ENCODE data around the gene CNNM4. TPM values are rescaled to one million over a fixed set of nuclear protein-coding genes. Genes with fewer than 3 reads are reported as not detected.

The CNNM4 gene
- total RNA-seq, 1 experiment from 2014 or later: 14.0 TPM

DNA sequence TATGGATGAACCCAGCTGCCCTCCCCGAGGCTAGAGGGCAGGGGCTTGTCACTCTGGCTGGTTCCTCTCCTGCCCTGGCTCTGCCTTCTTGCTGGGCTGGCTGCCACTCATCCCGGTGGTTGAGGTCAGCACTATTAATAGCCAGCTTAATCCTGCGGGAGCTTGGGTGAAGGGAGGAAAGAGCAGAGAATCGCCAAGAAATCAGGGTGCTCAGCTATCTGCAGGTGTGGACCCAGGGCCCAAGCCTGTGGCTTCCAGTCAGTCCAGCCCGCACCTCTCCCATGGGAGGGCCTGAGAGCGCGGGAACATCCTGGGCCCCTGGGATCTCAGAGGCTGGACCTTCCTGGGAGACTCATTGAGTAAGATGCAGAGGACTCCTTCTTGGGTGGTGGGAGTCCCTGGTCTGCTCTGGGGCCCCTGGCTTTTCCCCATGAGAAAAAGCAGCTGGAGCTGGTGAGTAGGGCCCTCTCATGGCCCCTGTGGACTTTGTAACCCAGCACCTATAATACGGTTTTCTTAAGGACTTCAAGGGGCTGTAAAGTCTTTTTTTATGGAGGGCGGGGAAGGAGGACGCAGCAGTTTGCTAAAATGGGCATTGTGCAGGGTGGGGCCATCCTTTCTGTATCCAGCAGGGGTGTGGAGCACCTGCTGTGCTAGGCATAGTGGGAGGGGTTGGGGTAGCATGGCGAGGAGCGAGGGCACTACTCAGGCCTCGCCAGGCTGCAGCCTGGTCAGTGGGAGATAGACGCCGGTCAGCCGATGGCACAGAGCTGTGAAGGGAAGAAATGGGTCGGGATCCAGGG is 27.9 kb downstream of the CNNM4 start:
- H3K36me3 Mint-ChIP-seq: no peaks in the 10 kb centered on the region
- H3K27ac Mint-ChIP-seq: peak overlapping the region; percentile 9; the same call in 1 of the 2 replicates

More for the DNA sequence above, 27.9 kb downstream of the CNNM4 start:
- ChIA-PET CTCF (interaction anchor here (0.9 kb wide), 1 partner anchor 13 kb away, joined by 3 read pairs; no protein-coding TSS in a partner anchor), POLR2A (no interaction called here)
- ATAC-seq (no peak), DNase-seq (ENCODE audit: low spot score) (no peak)
- H3K9me3 Mint-ChIP-seq: no peaks in the 10 kb centered on the region
- no peak overlapping the region for H3K4me3 Mint-ChIP-seq
- H3K4me1 Mint-ChIP-seq: peaks cover 5% of the 10 kb centered on the region; the same call in 1 of the 2 replicates
- H3K27me3 Mint-ChIP-seq (ENCODE audit: low read depth): no peaks in the 10 kb centered on the region
- TF ChIP-seq ZSCAN18 (CRISPR knock-in tag; IDR thresholded peaks at IDR 0.05) (no peak), CDX4 (CRISPR knock-in tag; IDR thresholded peaks at IDR 0.05; ENCODE audit: borderline replicate concordance) (no peak), CTCF (IDR thresholded peaks at IDR 0.05) (no peak), TCF7 (CRISPR knock-in tag; IDR thresholded peaks at IDR 0.05; ENCODE audit: low read depth) (no peak), ZMAT4 (CRISPR knock-in tag; IDR thresholded peaks at IDR 0.05) (no peak), E2F1 (CRISPR knock-in tag; IDR thresholded peaks at IDR 0.05) (no peak), TEAD4 (CRISPR knock-in tag; IDR thresholded peaks at IDR 0.05) (no peak), RELA (CRISPR knock-in tag; IDR thresholded peaks at IDR 0.05; ENCODE audit: borderline replicate concordance) (no peak), SP1 (CRISPR knock-in tag; conservative IDR thresholded peaks at IDR 0.05) (no peak), E2F5 (CRISPR knock-in tag; IDR thresholded peaks at IDR 0.05) (no peak), NR3C1 (CRISPR knock-in tag; conservative IDR thresholded peaks at IDR 0.05; ENCODE audit: low read depth) (no peak), EMX1 (CRISPR knock-in tag; IDR thresholded peaks at IDR 0.05) (no peak), NR1H2 (CRISPR knock-in tag; IDR thresholded peaks at IDR 0.05) (no peak)
- TF ChIP-seq, protein P1, sequence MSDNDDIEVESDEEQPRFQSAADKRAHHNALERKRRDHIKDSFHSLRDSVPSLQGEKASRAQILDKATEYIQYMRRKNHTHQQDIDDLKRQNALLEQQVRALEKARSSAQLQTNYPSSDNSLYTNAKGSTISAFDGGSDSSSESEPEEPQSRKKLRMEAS (CRISPR knock-in tag; IDR thresholded peaks at IDR 0.05): no peak
- TF ChIP-seq, protein P2, sequence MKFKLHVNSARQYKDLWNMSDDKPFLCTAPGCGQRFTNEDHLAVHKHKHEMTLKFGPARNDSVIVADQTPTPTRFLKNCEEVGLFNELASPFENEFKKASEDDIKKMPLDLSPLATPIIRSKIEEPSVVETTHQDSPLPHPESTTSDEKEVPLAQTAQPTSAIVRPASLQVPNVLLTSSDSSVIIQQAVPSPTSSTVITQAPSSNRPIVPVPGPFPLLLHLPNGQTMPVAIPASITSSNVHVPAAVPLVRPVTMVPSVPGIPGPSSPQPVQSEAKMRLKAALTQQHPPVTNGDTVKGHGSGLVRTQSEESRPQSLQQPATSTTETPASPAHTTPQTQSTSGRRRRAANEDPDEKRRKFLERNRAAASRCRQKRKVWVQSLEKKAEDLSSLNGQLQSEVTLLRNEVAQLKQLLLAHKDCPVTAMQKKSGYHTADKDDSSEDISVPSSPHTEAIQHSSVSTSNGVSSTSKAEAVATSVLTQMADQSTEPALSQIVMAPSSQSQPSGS (CRISPR knock-in tag; IDR thresholded peaks at IDR 0.05; ENCODE audit: borderline replicate concordance, low read depth): no peak
- TF ChIP-seq, protein P3, sequence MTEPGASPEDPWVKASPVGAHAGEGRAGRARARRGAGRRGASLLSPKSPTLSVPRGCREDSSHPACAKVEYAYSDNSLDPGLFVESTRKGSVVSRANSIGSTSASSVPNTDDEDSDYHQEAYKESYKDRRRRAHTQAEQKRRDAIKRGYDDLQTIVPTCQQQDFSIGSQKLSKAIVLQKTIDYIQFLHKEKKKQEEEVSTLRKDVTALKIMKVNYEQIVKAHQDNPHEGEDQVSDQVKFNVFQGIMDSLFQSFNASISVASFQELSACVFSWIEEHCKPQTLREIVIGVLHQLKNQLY (CRISPR knock-in tag; IDR thresholded peaks at IDR 0.05): no peak

Measured in WTC11 (cell line).